Motor neuron (in vitro differentiated cells): ENCODE data around the gene P3R3URF. TPM values are rescaled to one million over a fixed set of nuclear protein-coding genes. Genes with fewer than 3 reads are reported as not detected.

Experiments used
- ATAC-seq, 8 experiments: fragments of 200-7000 bp; cut with Tn5 transposase; replicated peaks in 6 of 8; 2 replicates each; pipeline ENCODE4 v1.8.0; 2021; ENCODE audit warnings: mild to moderate bottlenecking in 8 of 8, moderate library complexity in 8 of 8
- H3K27ac ChIP-seq, 2 donors: fragments of 250-450 bp; sonication (Bioruptor Pico); 2 replicates each; pipeline ENCODE4 v1.9.0; 2021; ENCODE audit warnings: antibody characterized with exemption in 2 of 2, mild to moderate bottlenecking in 2 of 2, moderate library complexity in 1 of 2
- H3K4me1 ChIP-seq, 2 donors: fragments of 250-450 bp; sonication (Bioruptor Pico); replicated peaks in 1 of 2; 2 replicates each; pipeline ENCODE4 v1.6.1; 2021; ENCODE audit warnings: antibody characterized with exemption in 2 of 2, mild to moderate bottlenecking in 2 of 2, moderate library complexity in 1 of 2
- H3K4me3 ChIP-seq, 5 donors: fragments of 250-450 bp; sonication (Bioruptor Pico); 2 replicates each; pipeline ENCODE4 v1.9.0; 2021; ENCODE audit warnings: antibody characterized with exemption in 5 of 5, mild to moderate bottlenecking in 5 of 5, moderate library complexity in 4 of 5
- WGBS, 10 experiments: fragments of 450-650 bp; shearing (Covaris generic); methylation state at CpG; one replicate each; pipeline ENCODE4 v1.0.0; 2022; 5-methylcytosine and 5-hydroxymethylcytosine counted together
- in situ Hi-C, 9 experiments: fragments of 400-800 bp; cut with MboI; loops; one replicate each; pipeline ENCODE4 v1.15.0; 2021; ENCODE audit warnings: low sequenced_read_pairs in 9 of 9, low pct_unique_long_range_greater_than_20kb in 2 of 9; ENCODE audit not compliant: unreplicated experiment in 9 of 9
- total RNA-seq, 8 experiments: library from RNA; unstranded; fragments of 300-600 nt; gene quantifications; 2 replicates each; pipeline versions ENCODE4 v1.2.3 to v1.2.4, GENCODE V29; 2022

P3R3URF gene
- total RNA-seq, 8 experiments from 2014 or later, result not detected

DNA sequence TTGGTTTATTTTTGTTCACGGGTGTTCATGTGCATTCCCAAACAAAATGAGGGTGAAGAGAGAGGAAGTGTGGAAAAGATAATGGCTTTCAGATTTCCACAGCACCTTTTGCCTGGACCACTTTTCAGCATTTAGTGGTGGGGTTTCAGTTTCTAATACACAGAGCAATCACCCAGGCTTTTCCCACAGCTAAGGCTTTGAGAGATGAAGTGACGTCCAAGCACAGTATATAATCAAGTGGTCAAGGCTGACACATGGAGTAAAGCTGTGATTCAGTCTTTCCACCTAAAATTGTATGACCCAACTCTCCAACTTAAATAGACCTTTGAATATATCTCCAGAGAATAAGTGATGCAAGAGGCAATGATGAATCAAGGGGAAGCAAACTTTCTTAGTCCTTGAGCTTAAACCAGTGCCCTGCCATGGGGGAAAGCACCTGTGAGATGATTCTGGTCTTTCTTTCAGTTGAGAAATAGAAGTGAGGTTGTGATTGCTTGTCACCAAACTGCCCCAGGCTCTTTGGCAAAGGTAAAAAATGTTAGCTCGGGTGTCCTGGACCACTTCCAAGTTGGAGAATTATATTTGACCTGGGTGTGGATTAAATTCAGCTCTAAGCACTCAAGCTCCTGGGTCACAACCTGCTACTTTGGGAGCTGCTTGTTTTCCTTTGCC lies 41.5 kb downstream of the P3R3URF start:
- 10 to 100% (median 77%) methylated on average over 1 to 3 of the region's 3 CpGs; no CpG with 5 or more reads in 2 of the 10 experiments for WGBS, 10 experiments
- H3K27ac ChIP-seq, result no peak overlapping the region
- in situ Hi-C loops, result no loop called here
- H3K4me3 ChIP-seq, result no peak overlapping the region
- H3K4me1 ChIP-seq, result peaks cover 7 to 8% of the 10 kb centered on the region in 2 donors
- ATAC-seq, result no peak

DNA sequence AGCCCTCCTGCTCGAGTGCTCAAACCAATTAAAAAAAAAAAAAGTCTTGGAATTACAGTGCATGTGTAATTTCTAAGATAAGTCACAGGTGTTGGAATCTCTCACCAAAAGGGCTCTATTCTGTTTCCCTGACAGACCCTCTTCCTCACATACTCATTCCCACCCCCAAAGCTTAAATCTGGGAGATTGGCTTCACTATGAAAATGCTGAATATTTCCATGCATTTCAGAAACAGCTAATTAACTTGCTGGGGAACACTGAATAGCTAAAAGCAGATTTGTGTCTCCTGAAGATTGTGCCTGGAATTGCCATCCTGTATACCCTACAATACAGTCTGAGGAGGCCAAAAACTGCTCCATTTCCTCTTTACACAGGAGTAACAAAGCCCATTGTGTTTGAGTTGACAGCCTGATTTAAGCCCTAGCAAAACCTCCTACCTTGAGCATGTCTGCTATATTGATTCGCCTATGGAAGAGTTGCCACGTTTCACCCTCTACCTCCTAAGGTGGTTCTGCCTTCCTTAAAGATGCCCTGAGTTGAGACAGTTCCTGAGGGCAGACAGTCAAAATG lies 42.4 kb downstream of the P3R3URF start:
- Histone ChIP-seq H3K4me1 (peaks cover 8 to 11% of the 10 kb centered on the region in 2 donors), H3K4me3 (peak overlapping the region; percentile 51 to 76 (median 60)), H3K27ac (peak overlapping the region; percentile 81 to 100)
- no peak for ATAC-seq
- in situ Hi-C loops, result no loop called here
- 0 to 83% (median 46%) methylated on average over 1 to 3 of the region's 3 CpGs; no CpG with 5 or more reads in 3 of the 10 experiments for WGBS, 10 experiments

DNA sequence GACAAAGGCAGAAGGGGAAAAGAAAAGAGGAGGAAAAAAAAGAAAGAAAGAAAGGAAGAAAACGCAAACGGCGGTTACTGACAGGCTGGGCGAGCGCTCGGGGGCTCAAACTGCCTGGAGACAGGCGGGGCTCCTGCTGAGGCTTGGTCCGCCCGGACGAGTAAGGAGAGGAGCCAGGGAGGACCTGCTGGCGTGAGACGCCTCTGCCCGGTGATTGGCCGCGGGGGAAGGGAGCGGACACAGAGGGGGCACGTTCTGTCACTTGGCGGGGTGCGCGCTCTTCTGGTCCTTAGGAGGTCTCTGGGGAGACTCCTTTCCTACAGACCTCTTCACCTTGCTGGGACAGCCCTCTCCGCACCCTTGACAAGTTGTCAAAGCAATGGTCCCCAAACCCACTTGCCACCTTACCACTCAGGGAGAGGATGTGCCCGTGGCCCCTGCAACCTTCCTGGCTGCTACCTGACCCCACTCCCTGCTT lies 43.1 kb downstream of the P3R3URF start:
- Histone ChIP-seq H3K4me3 (peak overlapping the region; percentile 51 to 76 (median 60)), H3K27ac (peak overlapping the region; percentile 81 to 100), H3K4me1 (peaks cover 8 to 12% of the 10 kb centered on the region in 2 donors)
- in situ Hi-C loops, result no loop called here
- ATAC-seq, result peak; percentile 62 to 77 (median 74)
- 0 to 3% (median 2%) methylated on average over 1 to 15 of the region's 22 CpGs; no CpG with 5 or more reads in 3 of the 10 experiments for WGBS, 10 experiments

DNA sequence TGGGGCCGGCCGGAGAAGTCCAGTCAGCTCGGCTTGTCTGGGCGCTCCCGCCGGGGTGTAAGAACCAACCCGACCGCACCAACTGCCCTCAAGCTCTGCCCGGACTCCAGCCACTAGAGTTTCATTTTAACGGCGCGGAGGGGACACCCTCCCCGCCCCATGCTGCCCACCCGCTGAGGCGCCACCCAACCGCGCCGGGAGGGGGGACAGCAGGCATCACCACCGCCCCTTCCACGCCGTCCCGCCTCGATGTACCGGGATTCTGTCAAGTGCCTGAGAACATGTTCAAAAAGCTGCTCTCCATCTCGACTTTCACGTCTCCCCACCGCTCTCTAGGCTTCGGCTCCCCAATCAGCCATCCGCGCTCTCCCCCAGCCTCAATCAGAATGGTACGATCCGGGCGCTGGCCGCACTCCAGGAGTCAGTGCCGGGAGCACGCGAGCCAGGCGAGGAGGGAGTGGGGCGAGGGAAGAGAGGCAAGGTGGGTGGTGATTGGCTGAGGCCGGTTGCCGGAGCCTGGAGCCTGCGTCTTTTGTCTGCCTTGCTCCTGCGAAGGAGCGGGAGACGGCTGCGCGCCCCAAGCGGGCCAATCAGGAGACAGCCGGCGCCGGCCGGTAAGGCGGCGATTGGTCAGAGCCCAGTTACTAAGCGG lies 43.6 kb downstream of the P3R3URF start, which contains the start of gene PIK3R3:
TSS of gene PIK3R3 (minus strand) at position 101 of the 652 bp plus-strand sequence. CDS start 677 bp downstream, outside the sequence.
- Histone ChIP-seq H3K27ac (peak within 1 kb of the TSS; percentile 100), H3K4me3 (peak within 1 kb of the TSS; percentile 51 to 76 (median 60)), H3K4me1 (peaks cover 8 to 16% of the 10 kb centered on the region in 2 donors)
- peak; percentile 91 to 95 (median 94) for ATAC-seq
- in situ Hi-C loops, result no loop called here
- 0 to 3% (median 0%) methylated on average over 1 to 22 of the region's 55 CpGs; no CpG with 5 or more reads in 2 of the 10 experiments for WGBS, 10 experiments

DNA sequence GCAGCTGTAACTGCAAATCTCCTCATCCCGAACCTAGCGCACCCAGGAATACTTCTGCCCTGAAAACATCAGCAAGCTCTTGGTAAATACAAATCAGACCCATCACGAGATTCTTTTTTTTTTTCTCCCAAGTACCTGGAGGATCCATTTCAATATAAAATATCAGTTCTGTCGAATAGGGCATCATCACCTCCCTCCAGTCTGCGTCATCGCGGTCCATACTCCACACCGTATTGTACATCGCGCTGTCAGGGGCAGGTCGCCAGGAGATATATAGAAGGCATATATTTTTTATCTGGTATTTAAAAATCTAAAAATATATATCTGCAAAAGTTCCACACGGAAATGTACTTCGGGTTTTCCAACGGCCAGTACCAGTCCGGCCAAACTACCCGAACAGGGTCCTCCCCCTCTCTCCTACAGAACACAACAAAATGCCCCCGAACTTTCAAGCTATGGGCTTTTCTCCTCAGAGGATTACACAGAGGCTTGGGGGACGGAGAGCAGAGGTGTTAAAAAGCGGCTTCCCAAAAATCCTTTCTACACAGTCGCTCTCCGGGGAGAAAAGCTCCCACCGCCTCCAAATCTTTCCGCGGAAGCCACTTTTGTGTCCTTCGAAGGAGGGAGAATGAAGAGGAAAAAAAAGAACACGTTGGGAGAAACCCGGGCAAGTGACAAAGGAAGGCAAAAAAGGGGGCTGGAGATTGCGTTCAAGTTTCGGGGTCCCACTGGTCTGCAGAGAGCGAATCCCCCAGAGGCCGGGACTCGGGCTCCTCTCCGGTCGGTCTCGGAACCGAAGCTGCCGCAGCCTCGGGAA lies 44.4 kb downstream of the P3R3URF start:
- ATAC-seq, result peak in 2 of 8 experiments; percentile 0 to 3

DNA sequence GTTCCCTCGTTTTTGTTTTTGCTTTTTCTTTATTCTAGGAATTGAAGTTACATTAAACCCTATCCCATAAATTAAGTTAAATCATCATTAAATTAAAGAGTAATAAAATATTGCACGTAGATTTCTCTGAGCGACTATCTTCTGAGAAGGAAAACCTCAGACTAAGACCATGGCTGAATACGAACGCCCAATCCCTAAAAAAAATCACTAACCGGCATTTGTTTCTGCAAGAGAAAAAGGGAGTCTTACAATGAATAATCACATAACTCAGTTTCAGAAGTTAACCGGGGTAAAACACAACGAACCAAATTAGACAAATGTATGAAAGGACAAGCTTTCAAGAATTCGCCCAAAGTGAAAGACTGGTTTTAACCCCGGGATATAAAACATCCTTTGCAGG lies 45.2 kb downstream of the P3R3URF start:
- 0 to 10% (median 1%) methylated on average over 6 to 10 of the region's 10 CpGs for WGBS, 10 experiments
- no peak for ATAC-seq
- Histone ChIP-seq H3K4me3 (peak overlapping the region; percentile 51 to 76 (median 60)), H3K27ac (peak overlapping the region; percentile 100), H3K4me1 (peaks cover 8 to 19% of the 10 kb centered on the region in 2 donors)
- in situ Hi-C loops, result no loop called here

More for the DNA sequence above, 44.4 kb downstream of the P3R3URF start:
- 0 to 9% (median 1%) methylated on average over 1 to 31 of the region's 38 CpGs; no CpG with 5 or more reads in 1 of the 10 experiments for WGBS, 10 experiments
- H3K4me3 ChIP-seq, result peak overlapping the region; percentile 51 to 76 (median 60)
- in situ Hi-C loops, result no loop called here
- peak overlapping the region; percentile 100 for H3K27ac ChIP-seq
- peaks cover 8 to 19% of the 10 kb centered on the region in 2 donors for H3K4me1 ChIP-seq

DNA sequence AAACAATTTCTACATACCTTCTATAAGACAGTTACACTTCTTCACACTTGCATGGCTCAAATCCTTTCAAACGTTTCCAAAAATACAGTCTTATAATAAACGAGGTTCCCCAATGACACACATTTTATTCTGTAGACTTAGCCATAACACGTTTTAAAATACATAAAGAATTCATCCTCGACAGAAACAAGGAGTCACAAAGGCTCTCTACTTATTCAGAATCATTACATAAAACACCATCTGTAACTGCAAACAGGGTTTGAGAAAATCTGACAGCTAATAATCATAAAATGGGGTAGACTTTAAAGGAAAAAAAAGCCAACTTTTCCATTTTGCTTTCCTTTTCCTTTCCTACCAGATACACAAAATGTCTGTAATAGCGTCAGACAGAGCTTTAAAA lies 45.7 kb downstream of the P3R3URF start:
- Histone ChIP-seq H3K4me3 (peak overlapping the region; percentile 51 to 76 (median 60)), H3K4me1 (peaks cover 8 to 19% of the 10 kb centered on the region in 2 donors), H3K27ac (no peak overlapping the region)
- in situ Hi-C loops, result no loop called here
- 0 to 14% (median 1%) methylated on average over 1 to 5 of the region's 5 CpGs for WGBS, 10 experiments
- ATAC-seq, result no peak

DNA sequence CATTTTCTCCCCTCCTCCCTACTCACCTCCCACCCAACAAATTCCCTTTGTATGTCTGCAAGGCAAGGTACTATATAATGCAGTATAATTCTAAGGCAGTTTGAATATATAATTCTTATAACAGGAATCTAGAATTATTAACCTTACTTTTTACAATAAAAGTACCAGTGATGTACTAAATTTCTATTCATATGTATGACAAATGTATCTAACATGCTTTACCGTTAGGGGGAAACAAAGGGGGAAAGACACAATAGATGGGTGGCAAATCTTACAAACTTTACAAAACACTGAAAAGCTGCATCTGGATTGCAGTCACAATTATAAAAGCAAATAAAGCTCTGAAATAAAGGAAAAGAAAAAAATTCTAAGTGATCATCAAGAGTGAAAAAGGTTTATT lies 46.2 kb downstream of the P3R3URF start:
- no peak overlapping the region for H3K27ac ChIP-seq
- H3K4me3 ChIP-seq, result peak overlapping the region; percentile 51 to 76 (median 60)
- ATAC-seq, result no peak
- peaks cover 8 to 19% of the 10 kb centered on the region in 2 donors for H3K4me1 ChIP-seq
- 0 to 90% (median 0%) methylated on average over 1 of the region's 1 CpG; no CpG with 5 or more reads in 1 of the 10 experiments for WGBS, 10 experiments
- in situ Hi-C loops, result no loop called here

DNA sequence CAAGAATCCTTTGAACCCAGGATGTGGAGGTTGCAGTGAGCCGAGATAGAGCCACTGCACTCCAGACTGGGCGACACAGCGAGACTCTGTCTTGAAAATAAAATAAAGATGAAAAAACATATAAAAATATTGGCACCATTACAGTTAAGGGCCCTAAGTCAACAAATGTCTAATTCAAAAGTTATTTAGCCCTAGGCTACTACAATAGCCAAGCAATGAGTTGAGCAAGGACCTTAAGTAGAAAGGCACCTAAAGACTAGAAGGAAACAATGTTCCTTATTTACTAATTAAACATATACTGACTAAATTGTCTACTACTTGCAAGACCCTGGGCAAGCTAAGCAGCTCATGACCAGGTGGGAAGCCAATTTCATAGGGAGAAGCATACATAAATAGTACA lies 47.9 kb downstream of the P3R3URF start:
- no peak for ATAC-seq
- no peak overlapping the region for H3K4me3 ChIP-seq
- H3K27ac ChIP-seq, result no peak overlapping the region
- peaks cover 0 to 12% of the 10 kb centered on the region in 2 donors for H3K4me1 ChIP-seq
- WGBS, 10 experiments, result 85 to 100% (median 98%) methylated on average over 1 to 3 of the region's 3 CpGs; no CpG with 5 or more reads in 4 of the 10 experiments
- in situ Hi-C loops, result no loop called here

Other genes with a start within 250 kb of the P3R3URF start
- gene PIK3R3, start 43.9 kb downstream of the P3R3URF start, total RNA-seq, result 100 to 1,000 TPM in 1 of 8 experiments, 10 to 100 TPM in 7; 11.6 to 137 (median 39.1) TPM
- gene TSPAN1, start 1.4 kb downstream of the P3R3URF start, total RNA-seq, result 1 to 10 TPM in 4 of 8 experiments, under 1 TPM in 3, not detected in 1; 0.35 to 3.1 (median 1.1) TPM
- 10 to 100 TPM; 40.9 to 80.1 (median 59.1) TPM for gene POMGNT1, start 21.9 kb upstream of the P3R3URF start, total RNA-seq
- gene LURAP1, start 26.8 kb upstream of the P3R3URF start, total RNA-seq, result 1 to 10 TPM; 1.4 to 2.9 (median 2.3) TPM
- 10 to 100 TPM in 2 of 8 experiments, 1 to 10 TPM in 2, under 1 TPM in 4; 0.31 to 15.5 (median 1.0) TPM for gene RAD54L, start 71.3 kb upstream of the P3R3URF start, total RNA-seq
- 10 to 100 TPM; 65.4 to 98.2 (median 85.5) TPM for gene LRRC41, start 127.1 kb upstream of the P3R3URF start, total RNA-seq
- gene UQCRH, start 127.2 kb upstream of the P3R3URF start, total RNA-seq, result 1,000 to 10,000 TPM in 2 of 8 experiments, 100 to 1,000 TPM in 6; 462 to 1,061 (median 717) TPM
- 10 to 100 TPM; 14.5 to 22.4 (median 16.2) TPM for gene NSUN4, start 164.3 kb upstream of the P3R3URF start, total RNA-seq
- gene FAAH, start 217.8 kb upstream of the P3R3URF start, total RNA-seq, result 10 to 100 TPM in 1 of 8 experiments, 1 to 10 TPM in 7; 1.7 to 10.5 (median 8.3) TPM